HG02885 (cell line): Measurements from ENCODE around the gene DPP6.
"Not testable (repeated sequence)": the region's sequence is repeated elsewhere in the genome, so short reads cannot be mapped to it uniquely, and the experiment has no call there.

Source experiments
- ATAC-seq: cut with Tn5 transposase; IDR thresholded peaks from one replicate; pipeline ENCODE4 v1.9.1; 2021; ENCODE audit warnings: mild to moderate bottlenecking; ENCODE audit not compliant: unreplicated experiment, poor library complexity

Gene DPP6

DNA sequence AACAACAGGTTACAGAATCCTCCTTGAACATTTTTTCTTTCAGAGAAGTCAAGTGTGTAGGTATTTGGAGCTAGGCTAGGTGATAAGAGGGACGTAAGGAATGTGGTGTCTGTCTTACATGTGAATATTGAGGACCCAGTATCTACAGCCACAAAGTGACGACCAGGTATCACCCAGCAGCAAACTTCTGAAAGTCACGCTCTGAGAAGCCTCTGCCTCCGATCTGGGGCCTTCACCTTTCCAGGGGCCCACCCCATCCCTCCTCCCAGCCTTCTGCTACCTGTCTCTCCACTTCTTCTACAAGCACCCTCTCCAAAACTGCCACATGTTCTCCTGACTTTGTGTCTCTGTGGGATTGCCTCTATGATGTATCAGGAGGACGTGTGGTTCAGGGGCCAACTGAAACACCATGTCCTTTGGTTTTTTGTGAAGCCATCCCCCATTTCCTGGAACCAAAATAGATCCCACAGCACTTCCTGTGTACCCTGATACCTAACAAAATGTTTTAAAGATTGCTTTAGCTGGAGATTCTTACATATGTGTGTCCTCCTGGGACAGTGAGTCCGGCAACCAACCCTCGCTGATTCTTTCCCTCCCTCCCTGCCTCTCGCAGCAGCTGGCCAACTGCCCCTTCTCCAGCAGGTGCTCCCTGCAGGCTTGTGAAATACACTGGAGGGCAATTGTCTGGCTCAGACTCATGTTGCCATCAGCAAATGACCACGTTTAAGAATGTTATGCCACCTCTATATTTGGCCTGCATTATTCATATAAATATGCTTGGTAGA, 93.9 kb downstream of the DPP6 start:
- not testable (repeated sequence) for ATAC-seq

DNA sequence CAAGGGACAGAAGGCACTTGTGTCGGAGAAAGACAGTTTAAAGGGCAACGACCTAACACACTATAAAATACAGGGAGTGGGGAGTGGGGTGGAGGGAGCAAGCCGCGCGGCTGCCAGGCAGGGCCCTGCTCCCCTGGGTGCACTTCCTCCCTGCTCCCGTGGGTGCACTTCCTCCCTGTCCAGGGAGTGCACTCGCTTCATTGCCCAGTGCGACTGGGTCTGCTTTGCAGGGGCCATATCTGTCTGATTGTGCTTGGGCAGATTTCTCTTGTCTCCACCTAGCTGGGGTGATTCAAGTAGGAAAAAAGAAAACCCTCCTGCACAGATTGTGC, 94.5 kb downstream of the DPP6 start:
- ATAC-seq, result not testable (repeated sequence)

GRCh38 chr7:154148791-154149516, 96.8 kb downstream of the DPP6 start:
- ATAC-seq, result not testable (repeated sequence)

DNA sequence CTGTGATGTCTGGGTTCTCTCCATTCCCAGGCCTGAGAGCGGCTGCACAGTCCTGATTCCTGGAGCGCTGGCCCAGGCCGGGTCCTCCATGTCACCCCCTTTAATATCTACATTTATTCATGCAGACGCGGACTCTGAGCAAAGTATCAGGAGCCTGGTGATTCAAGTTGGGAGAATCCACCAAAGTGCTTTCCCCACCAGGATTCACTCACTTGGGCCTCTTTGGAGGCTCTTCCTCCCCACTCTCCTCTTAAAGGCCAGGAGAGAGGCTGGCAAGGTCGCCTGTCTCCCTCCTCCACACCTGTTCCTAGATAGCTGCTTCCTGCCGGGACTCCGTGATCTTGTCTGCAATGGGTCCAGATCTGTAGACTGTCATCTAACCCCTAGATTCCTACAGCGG, 98.5 kb downstream of the DPP6 start:
- ATAC-seq, result not testable (repeated sequence)

- not testable (repeated sequence) for ATAC-seq
These were observed 99.1 kb downstream of the DPP6 start for GRCh38 chr7:154151306-154151705.

- not testable (repeated sequence) for ATAC-seq
These were observed 103.7 kb downstream of the DPP6 start for GRCh38 chr7:154155928-154156327.

GRCh38 chr7:154162921-154163320, 110.7 kb downstream of the DPP6 start:
- ATAC-seq, result not testable (repeated sequence)

GRCh38 chr7:154163642-154164041, 111.4 kb downstream of the DPP6 start:
- ATAC-seq, result not testable (repeated sequence)

DNA sequence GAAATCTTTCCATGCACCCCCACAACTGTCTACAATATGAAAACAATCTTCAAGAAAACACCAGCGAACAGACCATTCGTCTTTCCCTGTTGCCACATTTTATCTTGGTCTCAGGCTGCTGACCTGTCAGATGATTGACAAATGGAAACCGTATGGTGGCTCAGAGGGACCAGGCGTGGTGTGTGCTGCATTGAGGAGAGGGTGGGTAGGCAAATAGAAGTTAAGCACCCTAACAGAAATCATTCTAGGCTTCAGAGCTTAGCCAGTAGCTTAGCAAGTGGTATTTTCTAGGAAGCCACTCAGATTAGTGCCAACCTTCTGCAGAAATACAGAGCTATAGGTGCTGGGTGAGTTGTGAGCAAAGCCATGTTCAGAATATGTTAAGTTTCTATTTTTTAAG, 114.9 kb downstream of the DPP6 start:
- ATAC-seq, result no peak

GRCh38 chr7:154167807-154168206, 115.6 kb downstream of the DPP6 start:
- no peak for ATAC-seq

DNA sequence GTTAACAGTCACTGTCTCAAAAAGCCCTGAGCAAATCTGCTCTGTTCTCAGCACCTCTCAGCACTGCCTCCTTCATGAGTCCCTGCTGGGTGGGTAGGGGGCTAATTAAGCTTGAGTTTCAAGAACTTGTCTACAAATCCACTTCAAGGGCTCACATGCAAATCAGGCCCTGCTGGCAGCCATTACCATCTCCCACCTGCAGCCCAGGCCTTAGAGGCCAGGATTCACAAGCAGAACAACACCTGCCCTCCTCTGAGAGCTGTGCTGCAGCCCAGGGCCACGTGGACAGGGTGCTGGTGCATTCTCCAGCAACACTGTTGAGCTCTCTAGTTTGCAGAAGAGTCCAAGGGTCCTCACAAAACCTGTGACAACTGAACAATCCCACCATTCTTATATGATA, 119.2 kb downstream of the DPP6 start:
- ATAC-seq, result no peak

DNA sequence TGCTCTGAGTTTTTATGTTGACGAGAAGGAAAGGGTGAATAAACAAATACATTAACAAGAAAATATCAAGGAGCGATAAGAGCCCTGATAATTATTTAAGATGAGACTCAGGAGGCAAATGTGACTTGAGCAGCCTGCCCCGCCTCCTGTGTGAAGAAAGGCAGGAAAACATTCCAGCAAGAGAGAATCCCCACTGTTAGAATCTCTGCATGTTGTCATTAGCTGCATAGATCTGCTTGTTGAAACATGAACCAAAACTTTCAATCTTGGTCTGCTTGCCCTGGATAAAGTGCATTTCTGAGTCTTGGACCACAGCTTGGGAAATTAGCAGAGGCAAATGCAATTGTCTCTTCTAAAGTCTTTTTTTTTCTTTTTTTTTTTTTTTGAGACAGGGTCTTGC, 120.0 kb downstream of the DPP6 start:
- no peak for ATAC-seq

- ATAC-seq, result no peak
These were observed 125.4 kb downstream of the DPP6 start for GRCh38 chr7:154177584-154177983.

- no peak for ATAC-seq
These were observed 126.7 kb downstream of the DPP6 start for GRCh38 chr7:154178895-154179294.

DNA sequence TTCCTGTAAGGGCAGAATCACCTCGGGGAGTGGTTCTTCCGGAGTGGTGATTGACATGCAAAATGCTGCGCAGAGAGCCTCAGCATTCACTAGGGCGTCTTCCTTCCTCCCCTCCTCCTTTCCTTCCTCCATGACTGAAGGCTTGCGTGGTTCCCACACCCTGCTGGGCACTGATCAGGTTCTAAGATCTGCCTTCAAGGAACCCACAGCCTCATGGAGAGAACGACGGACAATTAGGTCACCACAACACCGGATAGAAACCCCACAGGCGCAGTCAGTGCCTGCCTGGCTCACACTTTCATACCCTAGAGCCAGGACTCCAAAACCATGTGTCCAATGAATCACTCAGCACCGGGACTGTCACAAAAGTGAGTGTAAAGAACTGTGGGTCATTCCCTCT, 131.3 kb downstream of the DPP6 start:
- no peak for ATAC-seq

GRCh38 chr7:154183946-154184345, 131.7 kb downstream of the DPP6 start:
- no peak for ATAC-seq

GRCh38 chr7:154186811-154187210, 134.6 kb downstream of the DPP6 start:
- ATAC-seq, result no peak

GRCh38 chr7:154188330-154188729, 136.1 kb downstream of the DPP6 start:
- no peak for ATAC-seq

GRCh38 chr7:154195266-154195665, 143.1 kb downstream of the DPP6 start:
- no peak for ATAC-seq

GRCh38 chr7:154198481-154198880, 146.3 kb downstream of the DPP6 start:
- no peak for ATAC-seq

GRCh38 chr7:154200241-154200640, 148.0 kb downstream of the DPP6 start:
- ATAC-seq, result no peak

DNA sequence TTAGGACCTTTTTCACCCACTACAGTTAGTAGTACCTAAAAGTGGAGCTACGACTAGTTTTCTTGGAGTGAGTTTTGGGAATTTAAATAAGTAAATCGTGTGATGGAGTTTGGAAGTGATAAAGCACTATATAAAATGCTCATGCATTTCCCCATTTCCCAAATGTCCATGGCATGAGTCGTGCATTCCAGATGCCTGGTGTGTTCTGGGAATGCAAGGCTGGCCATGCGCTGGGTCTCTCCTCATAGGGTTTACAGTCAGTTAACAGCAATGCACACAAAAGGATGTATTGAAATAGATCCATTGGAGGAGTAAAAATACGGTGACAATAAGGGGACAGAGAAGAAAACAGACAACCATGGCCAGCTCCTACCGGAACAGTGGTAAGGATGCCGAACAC, 149.8 kb downstream of the DPP6 start:
- no peak for ATAC-seq
